ENCODE results near the gene SLC35B4. TPM values are rescaled to one million over a fixed set of nuclear protein-coding genes. Genes with fewer than 3 reads are reported as not detected.

SLC35B4 gene
- polyA plus RNA-seq, 3 donors: 1.8 to 4.7 (median 3.9) TPM

- 91 to 94% (median 93%) methylated on average over 3 of the region's 3 CpGs for WGBS, 3 donors
These were observed 62.4 kb downstream of the SLC35B4 start for GRCh38 chr7:134254311-134254710.

GRCh38 chr7:134248196-134248595, 68.5 kb downstream of the SLC35B4 start:
- 82 to 84% (median 83%) methylated on average over 3 of the region's 3 CpGs for whole genome bisulfite sequencing, 3 donors
- no peak overlapping the region for H3K27ac ChIP-seq (ENCODE audit: low read depth, low read length)

More at GRCh38 chr7:134254311-134254710, 62.4 kb downstream of the SLC35B4 start:
- no peak overlapping the region for H3K27ac ChIP-seq (ENCODE audit: low read depth, low read length)

- 79 to 93% (median 84%) methylated on average over 2 of the region's 2 CpGs for WGBS, 3 donors
- H3K27ac ChIP-seq (ENCODE audit: low read depth, low read length): no peak overlapping the region
These were observed 70.0 kb downstream of the SLC35B4 start for GRCh38 chr7:134246761-134247160.

- 49 to 62% (median 51%) methylated on average over 3 of the region's 3 CpGs for WGBS, 3 donors
- H3K27ac ChIP-seq (ENCODE audit: low read depth, low read length): no peak overlapping the region
These were observed 70.4 kb downstream of the SLC35B4 start for GRCh38 chr7:134246347-134246746.

GRCh38 chr7:134245253-134245652, 71.5 kb downstream of the SLC35B4 start:
- H3K27ac ChIP-seq (ENCODE audit: low read depth, low read length): no peak overlapping the region
- WGBS, 3 donors: 87 to 88% (median 88%) methylated on average over 2 of the region's 2 CpGs

Other genes starting within 250 kb of the SLC35B4 start
- under 1 TPM in 2 of 3 donors, not detected in 1; 0.07 to 0.19 TPM for gene LRGUK, start 189.6 kb downstream of the SLC35B4 start, polyA plus RNA-seq
- 100 to 1,000 TPM in 1 of 3 donors, 10 to 100 TPM in 2; 23.2 to 107 (median 41.7) TPM for gene AKR1B1, start 142.2 kb upstream of the SLC35B4 start, polyA plus RNA-seq
- gene AKR1B10, start 210.6 kb upstream of the SLC35B4 start, polyA plus RNA-seq: 10 to 100 TPM in 1 of 3 donors, 1 to 10 TPM in 1, under 1 TPM in 1; 0.30 to 49.7 (median 4.5) TPM
- gene AKR1B15, start 232.2 kb upstream of the SLC35B4 start, polyA plus RNA-seq: under 1 TPM in 1 of 3 donors, not detected in 2; 0.09 TPM